Measurements from ENCODE around the gene HSF4. TPM values are rescaled to one million over a fixed set of nuclear protein-coding genes. Genes with fewer than 3 reads are reported as not detected.
A peak's percentile ranks its signal among the peaks of the same experiment; 100 is the strongest.

Gene HSF4
- total RNA-seq, 2 experiments from 2014 or later, result 8.1 to 17.0 TPM

DNA sequence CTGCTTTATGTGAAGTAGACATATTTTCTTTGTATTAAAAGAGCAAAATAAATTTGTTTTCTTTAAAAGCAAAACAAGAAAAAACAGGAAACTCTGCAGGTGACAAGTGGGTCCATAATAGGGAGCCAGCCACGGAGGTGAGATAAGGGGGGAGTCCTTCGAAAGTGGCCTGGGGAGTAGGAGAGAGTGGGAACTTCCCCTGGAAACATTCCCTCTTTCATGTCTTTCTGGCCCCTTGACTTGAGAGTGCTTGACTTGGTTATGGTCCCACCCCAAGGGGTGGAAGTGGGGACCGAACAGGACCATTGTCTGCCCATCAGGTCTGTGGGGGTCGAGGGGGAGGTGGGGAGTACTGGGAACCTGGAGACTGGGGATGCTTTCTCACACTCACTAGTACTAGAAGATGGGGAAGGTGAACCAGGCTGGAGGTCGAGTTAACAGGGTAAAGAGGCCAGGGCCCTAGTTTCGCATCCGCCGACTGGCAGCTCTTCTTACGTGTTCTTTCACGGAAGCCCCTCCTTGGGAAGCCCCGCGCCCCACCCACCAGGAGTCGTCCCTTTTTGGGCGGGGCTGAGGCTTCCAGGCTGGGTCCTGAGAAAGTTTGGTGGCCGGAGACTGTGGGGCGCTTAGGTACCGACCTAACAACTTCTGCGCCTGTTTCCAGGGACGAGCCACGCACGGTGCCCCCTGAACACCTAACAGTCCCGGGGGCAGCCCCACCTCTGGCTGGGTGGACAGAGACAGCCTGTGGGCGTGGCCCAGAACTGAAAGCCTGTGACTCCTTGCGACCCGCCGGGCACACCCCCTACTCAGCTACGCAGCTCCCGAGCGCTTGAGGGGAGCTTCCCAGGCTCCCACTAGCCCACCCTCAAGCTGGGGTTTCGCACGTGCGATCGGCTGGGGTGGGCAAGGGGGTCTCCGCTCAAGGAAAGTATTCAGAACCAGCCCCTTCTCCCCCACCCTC lies 5.6 kb upstream of the HSF4 start:
- Histone ChIP-seq H3K79me2 (ENCODE audit: insufficient read depth, low read depth, low read length) (no peaks in the 10 kb centered on the region), H3K4me3 (ENCODE audit: low read depth, low read length, poor library complexity, severe bottlenecking) (peak overlapping the region; percentile 89), H4K20me1 (ENCODE audit: insufficient read depth, low read length) (no peaks in the 10 kb centered on the region), H2AFZ (ENCODE audit: low read length) (peak overlapping the region; percentile 81; the same call in 1 of the 2 replicates), H3K27ac (ENCODE audit: low read depth, low read length, poor library complexity, severe bottlenecking) (peak overlapping the region; percentile 10), H3K4me1 (ENCODE audit: insufficient read depth, low read length, poor library complexity, severe bottlenecking) (peaks cover 21% of the 10 kb centered on the region), H3K4me2 (ENCODE audit: low read length) (peak overlapping the region; percentile 98), H3K9me2 (ENCODE audit: insufficient read depth, low read length) (no peaks in the 10 kb centered on the region), H3K36me3 (ENCODE audit: insufficient read depth, low read length) (no peaks in the 10 kb centered on the region), H3K9me3 (ENCODE audit: low read length) (no peaks in the 10 kb centered on the region)
- no TSS peak for BruUV-seq (replicated peaks)
- TF ChIP-seq EZH2phosphoT487 (IDR thresholded peaks at IDR 0.05; ENCODE audit: borderline replicate concordance, low read depth, low read length), result no peak
- TF ChIP-seq, protein P1, sequence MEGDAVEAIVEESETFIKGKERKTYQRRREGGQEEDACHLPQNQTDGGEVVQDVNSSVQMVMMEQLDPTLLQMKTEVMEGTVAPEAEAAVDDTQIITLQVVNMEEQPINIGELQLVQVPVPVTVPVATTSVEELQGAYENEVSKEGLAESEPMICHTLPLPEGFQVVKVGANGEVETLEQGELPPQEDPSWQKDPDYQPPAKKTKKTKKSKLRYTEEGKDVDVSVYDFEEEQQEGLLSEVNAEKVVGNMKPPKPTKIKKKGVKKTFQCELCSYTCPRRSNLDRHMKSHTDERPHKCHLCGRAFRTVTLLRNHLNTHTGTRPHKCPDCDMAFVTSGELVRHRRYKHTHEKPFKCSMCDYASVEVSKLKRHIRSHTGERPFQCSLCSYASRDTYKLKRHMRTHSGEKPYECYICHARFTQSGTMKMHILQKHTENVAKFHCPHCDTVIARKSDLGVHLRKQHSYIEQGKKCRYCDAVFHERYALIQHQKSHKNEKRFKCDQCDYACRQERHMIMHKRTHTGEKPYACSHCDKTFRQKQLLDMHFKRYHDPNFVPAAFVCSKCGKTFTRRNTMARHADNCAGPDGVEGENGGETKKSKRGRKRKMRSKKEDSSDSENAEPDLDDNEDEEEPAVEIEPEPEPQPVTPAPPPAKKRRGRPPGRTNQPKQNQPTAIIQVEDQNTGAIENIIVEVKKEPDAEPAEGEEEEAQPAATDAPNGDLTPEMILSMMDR (conservative IDR thresholded peaks at IDR 0.05; ENCODE audit: low read length), result no peak
- ChIA-PET POLR2A (interaction anchor here (0.6 kb wide), 1 partner anchor 344 kb away, joined by 3 read pairs; no protein-coding TSS in a partner anchor), CTCF (ENCODE audit: unreplicated experiment) (interaction anchor here (1.0 kb wide), 1 partner anchor 9 kb away, joined by 7 read pairs; no protein-coding TSS in a partner anchor)
- peak; percentile 71 for DNase-seq (ENCODE audit: low spot score)
- intact Hi-C loops (cut with micrococcal nuclease; ENCODE audit: unreplicated experiment), result loop anchor here (1.0 kb wide), 1 partner anchor 87 kb away; no protein-coding TSS in a partner anchor

DNA sequence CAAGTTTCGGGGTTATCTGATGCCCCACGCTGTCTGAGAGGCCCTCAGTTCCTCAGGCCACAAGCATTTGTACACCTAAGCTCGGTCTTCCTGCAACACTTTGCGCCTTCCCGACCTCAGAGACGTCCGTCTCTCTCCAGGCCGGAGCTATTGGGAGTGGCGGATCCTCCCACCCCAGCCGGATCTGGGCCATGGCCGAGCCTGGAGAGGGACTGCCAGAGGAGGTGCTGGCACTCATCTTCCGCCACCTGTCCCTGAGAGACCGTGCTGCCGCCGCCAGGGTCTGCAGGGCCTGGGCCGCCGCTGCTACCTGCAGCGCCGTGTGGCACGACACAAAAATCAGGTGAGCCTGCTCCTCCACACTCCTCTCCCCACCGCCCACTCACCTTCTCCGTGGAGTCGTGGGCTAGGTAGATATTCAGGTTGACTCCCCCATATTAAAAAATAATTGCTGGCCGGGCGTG lies 2.9 kb upstream of the HSF4 start:
- intact Hi-C loops (cut with micrococcal nuclease; ENCODE audit: unreplicated experiment), result no loop called here
- Histone ChIP-seq H3K4me1 (ENCODE audit: insufficient read depth, low read length, poor library complexity, severe bottlenecking) (peaks cover 21% of the 10 kb centered on the region), H3K79me2 (ENCODE audit: insufficient read depth, low read depth, low read length) (no peaks in the 10 kb centered on the region), H2AFZ (ENCODE audit: low read length) (no peak overlapping the region), H3K9me2 (ENCODE audit: insufficient read depth, low read length) (no peaks in the 10 kb centered on the region), H3K4me3 (ENCODE audit: low read depth, low read length, poor library complexity, severe bottlenecking) (no peak overlapping the region), H4K20me1 (ENCODE audit: insufficient read depth, low read length) (no peaks in the 10 kb centered on the region), H3K27ac (ENCODE audit: low read depth, low read length, poor library complexity, severe bottlenecking) (no peak overlapping the region), H3K36me3 (ENCODE audit: insufficient read depth, low read length) (no peaks in the 10 kb centered on the region), H3K4me2 (ENCODE audit: low read length) (no peak overlapping the region), H3K9me3 (ENCODE audit: low read length) (no peaks in the 10 kb centered on the region)
- TF ChIP-seq, protein P1 (conservative IDR thresholded peaks at IDR 0.05; ENCODE audit: low read length), result no peak
- TF ChIP-seq EZH2phosphoT487 (IDR thresholded peaks at IDR 0.05; ENCODE audit: borderline replicate concordance, low read depth, low read length), result no peak
- DNase-seq (ENCODE audit: low spot score), result no peak
- no TSS peak for BruUV-seq (replicated peaks)
- ChIA-PET POLR2A (interaction anchor here (0.9 kb wide), 1 partner anchor 29 kb away, joined by 4 read pairs; no protein-coding TSS in a partner anchor), CTCF (ENCODE audit: unreplicated experiment) (no interaction called here)
